IPS-11a (cell line): Measurements from ENCODE around the gene SEBOX.

ENCODE experiments used
- H3K4me3 ChIP-seq: one replicate; pipeline ENCODE4 v1.5.1; 2013; ENCODE audit warnings: low read depth, low read length, control low read depth

SEBOX gene

DNA sequence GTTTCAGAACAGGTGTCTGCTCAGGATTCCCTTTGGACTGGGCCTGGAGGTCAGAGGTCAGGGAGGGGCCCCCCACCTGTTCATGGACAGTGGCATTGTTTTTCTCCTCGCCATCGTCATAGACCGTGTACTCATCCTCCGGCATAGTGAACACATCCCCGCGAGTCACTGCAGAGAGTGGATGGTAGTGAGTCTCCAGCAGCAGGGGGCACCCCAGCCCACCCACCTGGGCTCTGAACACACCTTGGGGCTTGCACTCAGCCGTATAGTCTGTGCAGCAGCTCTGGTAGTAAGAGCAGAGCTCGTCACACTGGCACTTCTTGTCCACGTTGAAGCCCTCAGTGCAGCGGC, 4.7 kb upstream of the SEBOX start:
- H3K4me3 ChIP-seq: no peak overlapping the region

GRCh38 chr17:28368915-28369683, 4.1 kb upstream of the SEBOX start:
- no peak overlapping the region for H3K4me3 ChIP-seq

GRCh38 chr17:28368306-28368831, 3.4 kb upstream of the SEBOX start:
- no peak overlapping the region for H3K4me3 ChIP-seq

GRCh38 chr17:28367641-28368305, 2.8 kb upstream of the SEBOX start:
- H3K4me3 ChIP-seq: no peak overlapping the region

DNA sequence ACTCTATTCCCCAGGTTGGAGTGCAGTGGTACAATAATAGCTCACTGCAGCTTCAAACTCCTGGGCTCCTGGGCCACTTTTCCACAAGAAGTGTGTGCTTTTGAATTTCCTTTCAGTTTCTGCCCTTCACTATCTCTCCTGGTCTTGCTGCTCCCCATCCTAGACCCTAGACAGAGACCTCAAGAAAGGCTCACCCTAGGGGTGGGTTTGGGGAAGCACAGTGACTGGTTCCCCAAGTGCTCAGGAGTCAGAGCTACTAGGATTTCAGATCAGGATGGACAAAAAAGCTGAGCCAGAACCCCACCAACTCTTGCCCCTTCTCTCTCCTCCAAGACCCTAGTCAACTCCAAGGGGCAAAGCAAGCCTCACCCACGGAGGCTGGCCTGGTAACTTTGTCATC, 1.6 kb upstream of the SEBOX start:
- H3K4me3 ChIP-seq: no peak overlapping the region

- no peak overlapping the region for H3K4me3 ChIP-seq
These were observed 488 bp upstream of the SEBOX start for GRCh38 chr17:28365487-28365886.

GRCh38 chr17:28363776-28364650, 986 bp downstream of the SEBOX start:
- H3K4me3 ChIP-seq: no peak overlapping the region

GRCh38 chr17:28363186-28363585, 1.8 kb downstream of the SEBOX start:
- no peak overlapping the region for H3K4me3 ChIP-seq

DNA sequence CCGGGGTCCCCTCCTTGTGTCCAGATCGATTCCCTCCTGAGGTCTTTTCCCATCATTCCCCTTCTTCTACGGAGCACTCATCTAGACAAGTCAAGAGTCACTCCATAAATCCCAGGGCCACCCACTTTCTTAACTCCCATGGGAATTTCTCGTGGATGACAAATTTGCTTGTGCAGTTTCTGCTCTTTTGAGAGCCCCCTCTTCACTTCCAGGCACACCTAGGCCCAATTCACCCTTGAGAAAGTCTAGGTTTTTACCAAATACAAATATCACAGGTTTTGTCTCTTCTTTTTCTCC, 7.2 kb downstream of the SEBOX start:
- H3K4me3 ChIP-seq: peak overlapping the region; percentile 94

DNA sequence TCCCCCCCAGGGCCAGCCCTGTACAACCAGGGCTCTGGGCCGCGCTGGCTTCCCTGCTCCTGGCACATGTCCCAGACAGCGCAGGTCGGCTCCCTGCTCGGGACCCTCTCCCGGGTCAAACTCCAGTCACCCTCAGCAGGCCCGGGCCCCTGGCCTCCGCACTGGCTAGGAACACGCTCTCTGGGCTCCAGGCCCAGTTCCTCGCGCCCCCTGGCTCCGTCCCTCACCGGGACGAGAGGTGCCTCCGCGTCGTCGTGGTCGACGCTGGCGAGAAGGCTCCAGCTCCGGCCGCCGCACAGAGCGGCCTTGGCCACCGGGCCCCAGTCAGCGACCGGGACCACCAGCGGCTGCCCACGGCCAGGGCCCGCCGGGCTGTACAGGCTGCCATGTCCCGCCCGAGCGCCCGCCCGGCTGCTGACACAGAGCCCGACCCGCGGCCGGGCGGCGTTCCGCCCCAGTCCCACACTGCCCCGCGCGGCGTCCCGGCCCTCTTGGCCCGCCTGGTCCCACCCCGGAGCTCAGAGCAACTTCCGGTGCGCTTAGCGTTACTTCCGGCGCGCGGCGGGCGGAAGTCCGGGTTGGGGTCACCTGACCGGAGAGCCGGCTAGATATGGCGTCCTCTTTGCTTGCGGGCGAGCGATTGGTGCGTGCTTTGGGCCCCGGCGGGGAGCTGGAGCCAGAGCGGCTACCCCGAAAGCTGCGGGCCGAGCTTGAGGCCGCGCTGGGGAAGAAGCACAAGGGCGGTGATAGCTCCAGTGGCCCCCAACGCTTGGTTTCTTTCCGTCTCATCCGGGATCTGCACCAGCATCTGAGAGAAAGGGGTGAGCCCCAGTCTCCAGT, 7.7 kb downstream of the SEBOX start, which contains the start of gene POLDIP2:
Gene POLDIP2, minus strand, starts transcription at position 467 of the 840 bp plus-strand sequence. Its CDS starts 79 bp downstream, at position 388.
- peak within 1 kb of the TSS; percentile 94 for H3K4me3 ChIP-seq

GRCh38 chr17:28350271-28350670, 14.7 kb downstream of the SEBOX start:
- H3K4me3 ChIP-seq: no peak overlapping the region

DNA sequence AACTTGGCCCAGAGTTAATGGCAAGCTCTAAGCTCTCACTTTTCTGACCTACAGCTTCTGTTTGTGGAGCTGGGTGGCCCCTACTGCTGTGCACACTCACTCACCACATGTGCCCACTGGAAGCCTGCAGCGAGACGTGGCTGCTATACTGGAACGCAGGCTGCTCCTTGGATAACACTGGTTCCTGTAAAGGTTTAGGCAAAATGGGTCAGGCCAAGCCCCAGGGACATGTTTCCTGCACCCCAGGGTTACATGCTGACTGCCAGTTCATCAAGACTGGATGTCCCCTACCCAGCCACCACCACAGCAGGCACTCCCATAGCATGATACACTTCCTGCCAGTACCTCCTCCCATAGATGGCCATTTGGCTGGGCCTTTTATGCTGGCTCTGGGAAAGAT, 16.0 kb downstream of the SEBOX start:
- H3K4me3 ChIP-seq: no peak overlapping the region

GRCh38 chr17:28347261-28347891, 17.6 kb downstream of the SEBOX start:
- no peak overlapping the region for H3K4me3 ChIP-seq

DNA sequence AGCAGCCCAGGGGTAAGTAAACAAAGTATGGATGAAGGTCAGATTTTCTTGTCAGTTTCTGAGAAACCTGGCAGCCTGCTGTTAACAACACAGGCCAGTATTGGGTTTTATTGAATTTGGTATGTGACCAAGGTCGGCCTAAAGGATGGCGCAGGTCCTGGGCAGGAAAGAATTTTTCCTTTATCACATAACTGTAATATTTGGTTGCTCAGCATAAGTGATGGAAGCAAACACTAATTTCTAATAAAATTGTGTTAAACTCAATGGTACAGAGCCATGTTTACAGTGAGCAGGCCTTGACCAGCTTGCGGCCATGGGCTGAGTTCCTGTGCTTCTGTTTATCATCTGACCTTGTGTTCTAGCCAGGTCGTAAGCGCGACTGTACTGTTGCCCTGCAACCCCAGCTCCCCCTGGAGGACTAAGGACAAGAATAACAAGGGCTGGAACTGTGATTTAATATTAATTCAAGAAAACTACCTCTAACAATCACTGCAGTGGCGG, 18.2 kb downstream of the SEBOX start:
- no peak overlapping the region for H3K4me3 ChIP-seq

GRCh38 chr17:28346199-28346580, 18.8 kb downstream of the SEBOX start:
- no peak overlapping the region for H3K4me3 ChIP-seq

DNA sequence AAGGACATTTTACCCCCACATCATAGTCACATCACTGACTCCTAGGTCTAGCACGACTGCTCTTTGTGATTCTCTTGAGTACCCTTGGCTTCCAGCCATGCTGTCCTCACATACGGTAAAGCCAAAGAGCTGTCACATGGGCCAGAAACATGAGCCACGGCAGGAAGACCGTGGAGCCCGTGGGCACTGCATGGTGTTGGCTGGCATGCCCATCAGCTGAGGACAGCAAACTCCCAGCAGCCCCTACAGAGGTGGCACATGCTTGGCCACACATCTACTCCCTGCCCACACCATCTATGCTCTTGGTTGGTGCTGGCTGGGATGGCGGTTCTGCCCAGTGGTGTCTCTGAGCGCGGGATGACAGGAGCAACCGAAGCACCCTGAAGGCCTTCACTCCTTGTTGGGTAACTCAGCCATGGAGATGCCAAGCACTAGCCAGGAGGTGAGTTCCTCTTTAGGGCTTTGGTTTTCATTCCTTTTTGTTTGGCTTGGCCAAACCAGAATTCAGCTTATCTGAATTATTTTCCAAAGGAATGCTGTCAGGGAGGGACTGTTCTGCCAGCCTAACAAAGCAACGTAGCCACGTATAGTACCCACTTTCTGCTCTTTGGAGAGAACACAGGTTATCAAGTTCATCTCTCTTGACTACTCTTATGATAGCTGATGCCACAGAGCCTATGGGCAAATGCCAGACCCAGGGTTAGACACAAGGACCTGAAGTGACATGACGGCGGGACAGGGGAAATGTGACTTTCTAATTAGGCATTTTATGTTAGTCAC, 19.4 kb downstream of the SEBOX start:
- no peak overlapping the region for H3K4me3 ChIP-seq

DNA sequence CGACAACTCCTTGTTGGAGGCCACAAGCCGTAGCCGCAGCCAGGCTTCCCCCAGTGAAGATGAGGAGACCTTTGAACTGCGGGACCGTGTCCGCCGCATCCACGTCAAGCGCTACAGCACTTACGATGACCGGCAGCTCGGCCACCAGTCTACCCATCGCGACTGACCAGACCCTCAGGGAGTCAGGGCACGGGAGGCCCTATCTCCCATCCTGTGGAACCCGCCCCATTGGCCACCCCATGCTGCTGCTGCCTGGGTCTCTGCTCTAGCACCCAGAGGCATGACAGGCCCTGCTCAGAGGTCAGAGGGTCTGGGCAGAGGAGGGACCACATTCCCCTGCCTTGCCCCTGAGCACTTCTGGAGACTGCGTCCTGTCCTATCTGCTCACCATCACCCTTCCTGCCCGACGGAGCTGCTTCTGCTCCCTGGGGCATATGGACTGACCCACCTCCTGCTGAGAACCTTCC, 20.5 kb downstream of the SEBOX start:
- H3K4me3 ChIP-seq: no peak overlapping the region

GRCh38 chr17:28344011-28344410, 21.0 kb downstream of the SEBOX start:
- no peak overlapping the region for H3K4me3 ChIP-seq

- no peak overlapping the region for H3K4me3 ChIP-seq
These were observed 21.5 kb downstream of the SEBOX start for GRCh38 chr17:28343491-28343932.
